ENCODE data around the gene DPYD. TPM values are rescaled to one million over a fixed set of nuclear protein-coding genes. Genes with fewer than 3 reads are reported as not detected.

DPYD gene
- total and polyA plus RNA-seq, 7 donors, result 2.5 to 7.3 (median 5.1) TPM

DNA sequence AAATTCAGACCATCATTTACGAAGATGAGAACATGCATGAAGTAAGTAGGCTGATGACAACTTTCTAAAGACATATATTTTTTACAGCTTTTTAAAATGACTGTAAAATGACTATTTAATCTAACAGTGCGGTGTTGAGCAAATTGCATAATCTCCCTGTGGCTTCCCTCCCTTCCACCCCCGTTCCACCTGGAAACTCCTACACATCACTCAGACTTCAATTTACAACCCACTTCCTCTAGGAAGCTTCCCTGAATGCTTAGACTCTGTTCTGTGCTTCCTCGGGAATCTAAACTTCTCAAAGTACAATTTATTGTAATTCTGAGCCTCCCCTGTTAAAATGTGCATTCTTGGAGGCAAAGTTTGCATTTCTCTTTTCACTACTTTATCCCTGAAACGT lies 354.9 kb downstream of the DPYD start:
- Histone ChIP-seq H3K27me3 (ENCODE audit: insufficient read depth in 3 of 3, low read length in 2 of 3) (no peaks in the 10 kb centered on the region), H3K4me1 (no peaks in the 10 kb centered on the region), H3K9me3 (no peaks in the 10 kb centered on the region), H3K36me3 (ENCODE audit: insufficient read depth in 1 of 2, low read depth in 1 of 2) (no peaks in the 10 kb centered on the region), H3K4me3 (no peak overlapping the region), H3K27ac (no peak overlapping the region)
- TF ChIP-seq, protein P1, sequence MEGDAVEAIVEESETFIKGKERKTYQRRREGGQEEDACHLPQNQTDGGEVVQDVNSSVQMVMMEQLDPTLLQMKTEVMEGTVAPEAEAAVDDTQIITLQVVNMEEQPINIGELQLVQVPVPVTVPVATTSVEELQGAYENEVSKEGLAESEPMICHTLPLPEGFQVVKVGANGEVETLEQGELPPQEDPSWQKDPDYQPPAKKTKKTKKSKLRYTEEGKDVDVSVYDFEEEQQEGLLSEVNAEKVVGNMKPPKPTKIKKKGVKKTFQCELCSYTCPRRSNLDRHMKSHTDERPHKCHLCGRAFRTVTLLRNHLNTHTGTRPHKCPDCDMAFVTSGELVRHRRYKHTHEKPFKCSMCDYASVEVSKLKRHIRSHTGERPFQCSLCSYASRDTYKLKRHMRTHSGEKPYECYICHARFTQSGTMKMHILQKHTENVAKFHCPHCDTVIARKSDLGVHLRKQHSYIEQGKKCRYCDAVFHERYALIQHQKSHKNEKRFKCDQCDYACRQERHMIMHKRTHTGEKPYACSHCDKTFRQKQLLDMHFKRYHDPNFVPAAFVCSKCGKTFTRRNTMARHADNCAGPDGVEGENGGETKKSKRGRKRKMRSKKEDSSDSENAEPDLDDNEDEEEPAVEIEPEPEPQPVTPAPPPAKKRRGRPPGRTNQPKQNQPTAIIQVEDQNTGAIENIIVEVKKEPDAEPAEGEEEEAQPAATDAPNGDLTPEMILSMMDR (IDR thresholded peaks at IDR 0.05), result no peak
- ATAC-seq, result no peak
- no peak for DNase-seq
- 70 to 79% (median 78%) methylated on average over 5 of the region's 5 CpGs for WGBS, 3 donors
- intact Hi-C loops (cut with DNase I), result no loop called here

DNA sequence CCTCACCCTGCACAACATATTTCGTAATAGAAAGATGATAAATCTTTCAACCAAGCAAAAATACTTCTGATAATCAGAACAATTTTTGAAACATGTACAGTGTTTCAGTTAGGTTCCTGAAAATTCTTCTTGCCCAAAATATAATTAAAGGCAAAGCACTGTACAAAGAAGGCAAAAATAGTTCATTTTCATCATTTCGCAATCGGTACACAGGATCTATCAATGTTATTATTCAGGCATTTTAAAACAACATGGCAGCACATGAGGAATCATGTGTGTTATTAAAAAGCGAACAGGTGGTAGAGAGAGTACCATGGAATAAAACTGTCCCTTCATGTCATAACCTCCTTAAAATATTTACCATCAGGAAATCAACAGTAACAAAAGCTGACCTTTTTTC lies 356.9 kb downstream of the DPYD start:
- H3K36me3 ChIP-seq (ENCODE audit: insufficient read depth in 1 of 2, low read depth in 1 of 2), result no peaks in the 10 kb centered on the region
- DNase-seq (no peak), ATAC-seq (no peak)
- no peaks in the 10 kb centered on the region for H3K9me3 ChIP-seq
- WGBS, 3 donors, result 95 to 98% (median 97%) methylated on average over 4 of the region's 4 CpGs
- H3K4me3 ChIP-seq, result no peak overlapping the region
- no peaks in the 10 kb centered on the region for H3K27me3 ChIP-seq (ENCODE audit: insufficient read depth in 3 of 3, low read length in 2 of 3)
- no peaks in the 10 kb centered on the region for H3K4me1 ChIP-seq
- TF ChIP-seq, protein P1 (IDR thresholded peaks at IDR 0.05), result no peak
- no peak overlapping the region for H3K27ac ChIP-seq
- intact Hi-C loops (cut with DNase I), result no loop called here

DNA sequence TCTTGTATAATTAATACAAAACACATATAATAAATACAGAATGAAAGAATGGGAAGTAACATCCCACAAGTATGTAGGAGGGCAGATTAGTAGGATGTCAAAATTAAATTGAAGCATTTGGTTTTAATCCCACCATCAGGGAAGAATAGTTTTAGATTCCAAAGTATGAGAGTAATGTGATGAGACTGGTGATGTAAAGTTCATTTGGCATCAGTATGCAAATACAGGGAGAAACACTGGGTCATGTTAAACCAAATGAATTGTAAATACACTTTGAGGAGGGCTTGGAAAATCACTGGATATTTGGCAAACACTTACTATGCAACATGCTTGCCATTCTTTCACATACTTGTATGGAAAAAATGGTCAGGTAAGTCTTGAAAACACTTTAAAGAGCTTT lies 358.8 kb downstream of the DPYD start:
- no peak overlapping the region for H3K4me3 ChIP-seq
- DNase-seq (no peak), ATAC-seq (no peak)
- no peaks in the 10 kb centered on the region for H3K27me3 ChIP-seq (ENCODE audit: insufficient read depth in 3 of 3, low read length in 2 of 3)
- intact Hi-C loops (cut with DNase I), result no loop called here
- H3K27ac ChIP-seq, result no peak overlapping the region
- no peaks in the 10 kb centered on the region for H3K36me3 ChIP-seq (ENCODE audit: insufficient read depth in 1 of 2, low read depth in 1 of 2)
- H3K4me1 ChIP-seq, result no peaks in the 10 kb centered on the region
- no peaks in the 10 kb centered on the region for H3K9me3 ChIP-seq
- TF ChIP-seq, protein P1 (IDR thresholded peaks at IDR 0.05), result no peak

GRCh38 chr1:97560714-97561113 lies 360.1 kb downstream of the DPYD start:
- Histone ChIP-seq H3K4me3 (no peak overlapping the region), H3K9me3 (no peaks in the 10 kb centered on the region), H3K27ac (no peak overlapping the region), H3K4me1 (no peaks in the 10 kb centered on the region), H3K36me3 (ENCODE audit: insufficient read depth in 1 of 2, low read depth in 1 of 2) (no peaks in the 10 kb centered on the region), H3K27me3 (ENCODE audit: insufficient read depth in 3 of 3, low read length in 2 of 3) (no peaks in the 10 kb centered on the region)
- ATAC-seq (no peak), DNase-seq (no peak)
- intact Hi-C loops (cut with DNase I), result no loop called here
- TF ChIP-seq, protein P1 (IDR thresholded peaks at IDR 0.05), result no peak
- 87 to 93% (median 88%) methylated on average over 4 of the region's 4 CpGs for WGBS, 3 donors

DNA sequence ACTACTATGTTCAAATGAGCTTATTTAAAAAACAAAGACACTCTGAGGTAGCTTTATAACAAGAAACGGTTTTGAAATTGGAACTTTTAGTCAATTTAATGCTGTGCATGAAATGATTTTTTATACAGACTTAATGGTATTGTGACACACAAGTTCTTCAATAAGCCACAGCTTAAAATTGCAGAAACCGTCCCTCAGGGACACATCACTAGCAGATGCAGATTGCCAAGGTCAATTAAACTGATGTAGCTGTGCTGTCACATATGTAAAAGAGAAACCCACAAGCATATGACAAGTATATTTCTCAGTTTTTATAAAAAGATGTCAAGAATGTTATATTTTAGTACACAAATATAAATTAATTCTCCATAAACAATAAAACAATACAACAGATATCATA lies 366.9 kb downstream of the DPYD start:
- H3K36me3 ChIP-seq (ENCODE audit: insufficient read depth in 1 of 2, low read depth in 1 of 2), result peaks cover 0 to 6% of the 10 kb centered on the region in 2 donors
- H3K27me3 ChIP-seq (ENCODE audit: insufficient read depth in 3 of 3, low read length in 2 of 3), result no peaks in the 10 kb centered on the region
- H3K4me1 ChIP-seq, result no peaks in the 10 kb centered on the region
- ATAC-seq (no peak), DNase-seq (no peak)
- no peaks in the 10 kb centered on the region for H3K9me3 ChIP-seq
- H3K4me3 ChIP-seq, result no peak overlapping the region
- intact Hi-C loops (cut with DNase I), result no loop called here
- 56 to 66% (median 59%) methylated on average over 2 of the region's 2 CpGs for WGBS, 3 donors
- no peak overlapping the region for H3K27ac ChIP-seq
- TF ChIP-seq, protein P1 (IDR thresholded peaks at IDR 0.05), result no peak

Data from psoas muscle (tissue), 8 donors.